Fibroblast of villous mesenchyme (primary cell): ENCODE measurements around the gene HTR3D. TPM values are rescaled to one million over a fixed set of nuclear protein-coding genes. Genes with fewer than 3 reads are reported as not detected.
"Not testable (repeated sequence)": the region's sequence is repeated elsewhere in the genome, so short reads cannot be mapped to it uniquely, and the experiment has no call there.

Experiments
- DNase-seq: peaks from one replicate; pipeline ENCODE4 v3.0.0-alpha.2; 2010; ENCODE audit warnings: low read depth
- H3K4me3 ChIP-seq: 2 replicates; pipeline ENCODE4 v1.5.1; 2011; ENCODE audit warnings: low read depth, mild to moderate bottlenecking, low read length
- total RNA-seq: library from RNA; depleted of rRNA; stranded (reverse); fragments of >200 nt; gene quantifications from 2 replicates; pipeline ENCODE4 v1.2.3, GENCODE V29; 2012
- TF ChIP-seq, protein P1 (sequence below): IDR thresholded peaks from 2 replicates; pipeline ENCODE4 v1.5.1; 2012; ENCODE audit warnings: low read depth, mild to moderate bottlenecking, low read length; ENCODE audit not compliant: insufficient read depth

The HTR3D gene
- total RNA-seq, 1 donor: not detected

DNA sequence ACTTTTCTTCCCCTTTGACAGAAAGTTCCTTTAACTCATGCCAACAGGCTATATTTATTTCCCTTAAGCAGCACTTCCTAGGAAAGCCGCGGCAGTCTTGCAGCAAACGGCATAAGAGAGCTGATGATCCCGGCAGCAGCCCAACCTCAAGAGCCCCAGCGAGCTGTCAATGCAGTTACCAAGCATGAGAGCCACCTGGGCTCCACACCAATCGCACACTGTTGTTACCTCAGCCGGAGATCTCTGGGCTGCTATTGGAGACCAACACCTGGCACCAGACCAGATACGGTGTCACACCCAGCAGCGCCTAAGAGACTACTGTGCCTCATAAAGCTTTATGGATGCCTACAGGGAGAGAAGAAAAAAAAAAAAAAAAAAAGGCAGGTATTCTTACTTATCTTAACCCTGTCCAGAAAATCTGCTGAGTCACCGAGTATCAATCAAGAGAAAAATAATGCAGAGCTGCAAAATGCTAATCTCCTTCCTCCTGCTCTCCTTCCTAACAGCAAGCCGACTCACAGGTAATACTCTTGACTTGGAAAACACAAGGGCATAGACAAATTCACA lies 25.5 kb upstream of the HTR3D start:
- no peak overlapping the region for H3K4me3 ChIP-seq
- peak; percentile 17 for DNase-seq
- TF ChIP-seq, protein P1, sequence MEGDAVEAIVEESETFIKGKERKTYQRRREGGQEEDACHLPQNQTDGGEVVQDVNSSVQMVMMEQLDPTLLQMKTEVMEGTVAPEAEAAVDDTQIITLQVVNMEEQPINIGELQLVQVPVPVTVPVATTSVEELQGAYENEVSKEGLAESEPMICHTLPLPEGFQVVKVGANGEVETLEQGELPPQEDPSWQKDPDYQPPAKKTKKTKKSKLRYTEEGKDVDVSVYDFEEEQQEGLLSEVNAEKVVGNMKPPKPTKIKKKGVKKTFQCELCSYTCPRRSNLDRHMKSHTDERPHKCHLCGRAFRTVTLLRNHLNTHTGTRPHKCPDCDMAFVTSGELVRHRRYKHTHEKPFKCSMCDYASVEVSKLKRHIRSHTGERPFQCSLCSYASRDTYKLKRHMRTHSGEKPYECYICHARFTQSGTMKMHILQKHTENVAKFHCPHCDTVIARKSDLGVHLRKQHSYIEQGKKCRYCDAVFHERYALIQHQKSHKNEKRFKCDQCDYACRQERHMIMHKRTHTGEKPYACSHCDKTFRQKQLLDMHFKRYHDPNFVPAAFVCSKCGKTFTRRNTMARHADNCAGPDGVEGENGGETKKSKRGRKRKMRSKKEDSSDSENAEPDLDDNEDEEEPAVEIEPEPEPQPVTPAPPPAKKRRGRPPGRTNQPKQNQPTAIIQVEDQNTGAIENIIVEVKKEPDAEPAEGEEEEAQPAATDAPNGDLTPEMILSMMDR: no peak

DNA sequence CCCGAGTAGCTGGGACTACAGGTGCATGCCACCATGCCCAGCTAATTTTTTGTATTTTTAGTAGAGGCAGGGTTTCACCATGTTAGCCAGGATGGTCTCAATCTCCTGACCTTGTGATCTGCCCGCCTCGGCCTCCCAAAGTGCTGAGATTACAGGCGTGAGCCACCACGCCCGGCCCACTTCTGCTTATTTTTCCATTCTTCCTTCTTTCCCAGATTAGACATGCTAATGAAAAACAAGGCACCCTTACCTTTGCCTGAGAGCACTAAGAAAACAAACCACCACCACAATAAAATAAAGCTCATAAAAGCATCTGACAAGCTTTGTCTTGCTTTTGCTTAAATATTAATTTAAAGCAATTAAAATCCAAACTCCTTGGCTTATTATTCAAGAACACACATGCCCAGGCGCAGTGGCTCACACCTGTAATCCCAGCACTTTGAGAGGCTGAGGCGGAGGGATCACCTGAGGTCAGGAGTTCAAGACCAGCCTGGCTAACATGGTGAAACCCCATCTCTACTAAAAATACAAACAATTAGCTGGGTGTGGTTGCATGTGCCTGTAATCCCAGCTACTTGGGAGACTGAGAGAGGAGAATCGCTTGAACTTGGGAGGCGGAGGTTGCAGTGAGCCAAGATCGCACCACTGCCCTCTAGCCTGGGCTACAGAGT lies 24.3 kb upstream of the HTR3D start:
- not testable (repeated sequence) for DNase-seq, H3K4me3 ChIP-seq

DNA sequence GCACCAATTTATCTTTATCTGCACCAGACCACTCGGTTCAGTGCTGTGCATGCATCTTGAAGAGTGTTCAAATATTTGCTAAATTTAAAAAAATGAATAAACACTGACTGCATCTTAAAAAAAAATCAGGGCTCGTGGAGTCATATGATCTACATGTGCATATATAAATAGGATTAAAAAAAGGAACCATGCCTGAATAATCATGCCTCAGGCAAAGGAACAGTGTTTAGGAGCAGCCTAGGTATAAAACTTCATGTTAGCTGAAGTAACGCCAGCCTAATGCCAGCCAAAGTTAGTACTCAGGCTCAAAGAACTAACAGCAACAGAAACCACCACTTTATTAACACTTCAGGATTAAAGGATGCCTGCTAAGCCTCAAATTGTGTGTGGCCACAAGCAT lies 23.4 kb upstream of the HTR3D start:
- TF ChIP-seq, protein P1: no peak
- DNase-seq: no peak
- no peak overlapping the region for H3K4me3 ChIP-seq

DNA sequence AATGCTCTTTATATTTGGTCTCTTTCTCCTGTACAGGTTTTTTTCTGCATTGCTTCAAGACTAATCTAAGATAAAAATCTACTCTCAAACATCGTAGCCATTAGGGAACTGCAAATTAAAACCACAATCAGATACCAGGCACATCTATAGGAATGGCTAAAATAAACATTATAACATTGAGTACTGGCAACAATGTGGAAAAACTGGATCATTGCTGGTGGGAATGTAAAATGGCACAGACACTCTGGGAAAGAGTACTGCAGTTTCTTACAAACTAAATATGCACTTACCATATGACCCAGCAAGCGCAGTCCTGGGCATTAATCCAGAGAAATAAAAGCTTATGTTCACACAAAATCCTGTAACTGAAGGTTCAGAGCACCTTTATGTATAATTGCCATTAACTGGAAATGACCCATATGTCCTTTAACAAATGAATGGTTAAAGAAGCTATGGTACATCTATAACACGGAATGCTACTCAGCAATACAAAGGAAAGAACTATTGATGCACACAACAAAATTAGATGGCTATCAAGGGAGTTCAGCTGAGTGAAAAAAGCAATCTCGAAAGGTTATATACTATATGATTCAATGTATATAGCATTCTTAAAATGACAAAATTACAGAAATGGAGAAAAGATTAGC lies 20.2 kb upstream of the HTR3D start:
- no peak for DNase-seq
- no peak overlapping the region for H3K4me3 ChIP-seq
- TF ChIP-seq, protein P1: no peak

DNA sequence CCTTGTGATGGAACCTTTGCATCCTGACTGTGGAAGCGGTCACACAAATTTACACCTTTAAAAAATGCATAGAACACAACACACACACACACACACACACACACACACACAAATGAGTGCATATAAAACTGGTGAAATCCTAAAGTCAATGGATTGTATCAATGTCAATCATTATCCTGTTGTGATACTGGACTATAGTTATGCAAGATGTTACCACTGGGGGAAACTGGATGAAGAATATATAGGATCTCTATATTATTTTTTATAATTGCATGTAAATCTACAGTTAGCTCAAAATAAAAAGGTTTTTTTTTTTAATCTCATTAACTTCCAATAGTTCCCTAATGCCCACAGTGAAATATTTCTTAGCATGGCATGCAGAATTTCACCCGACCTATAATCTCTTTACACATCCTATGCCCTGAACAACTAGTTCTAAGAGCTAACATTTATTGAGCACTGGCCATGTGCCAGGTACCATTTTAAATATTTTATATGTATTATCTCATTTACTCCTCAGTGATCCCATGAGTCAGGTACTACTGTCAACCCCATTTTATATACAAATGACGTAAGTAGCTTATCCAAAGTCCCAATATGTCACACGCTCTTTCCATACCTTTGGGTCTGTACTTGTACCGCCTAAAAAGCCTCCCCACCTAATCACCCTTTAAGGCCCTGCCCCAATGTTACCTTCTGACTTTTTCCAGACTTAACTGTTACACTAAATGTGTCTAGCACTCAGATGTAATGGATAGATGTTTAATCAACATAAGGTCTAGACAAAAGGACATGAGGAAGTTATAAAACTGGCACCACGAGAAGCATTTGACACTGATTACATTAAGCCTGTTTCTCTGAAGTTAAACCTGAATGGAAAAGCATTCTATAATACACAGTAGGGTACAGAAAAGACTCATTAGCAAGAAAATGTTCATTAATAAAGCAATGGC lies 19.3 kb upstream of the HTR3D start:
- H3K4me3 ChIP-seq: no peak overlapping the region
- no peak for DNase-seq
- TF ChIP-seq, protein P1: no peak

DNA sequence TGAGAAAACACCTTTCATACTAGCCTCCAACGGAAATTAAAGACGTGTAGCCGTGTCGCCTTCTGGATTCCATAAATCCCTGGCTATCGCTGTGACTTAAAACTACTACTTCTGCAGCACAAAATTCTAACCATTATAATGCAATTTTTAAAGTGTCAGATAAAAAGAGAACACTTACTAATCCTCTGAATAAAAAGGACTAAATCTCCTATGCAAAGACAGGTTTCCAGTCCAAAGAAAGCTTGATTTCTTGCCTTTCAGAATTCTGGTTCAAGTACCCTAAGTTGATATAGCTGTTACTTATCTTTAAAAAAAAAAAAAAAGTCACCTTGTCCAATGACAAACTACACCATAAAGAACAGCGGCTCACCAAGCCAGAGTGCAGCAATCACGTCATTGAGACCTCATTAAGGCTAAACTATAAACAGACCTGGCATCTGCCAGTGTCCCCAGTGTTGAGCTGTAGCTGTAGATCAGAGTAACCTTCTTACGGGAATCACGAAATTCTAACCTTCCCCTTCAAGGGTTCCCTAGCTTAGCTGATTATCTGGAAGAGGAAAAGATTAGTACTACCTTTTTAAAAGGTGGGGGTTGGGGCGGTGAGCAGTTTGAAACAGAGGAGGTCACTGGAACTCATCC lies 16.0 kb upstream of the HTR3D start:
- H3K4me3 ChIP-seq: no peak overlapping the region
- no peak for DNase-seq
- TF ChIP-seq, protein P1: no peak
